Left cardiac atrium (tissue), 4 donors: ENCODE results near the gene SH3PXD2A. TPM values are rescaled to one million over a fixed set of nuclear protein-coding genes. Genes with fewer than 3 reads are reported as not detected.
A peak's percentile ranks its signal among the peaks of the same experiment; 100 is the strongest.

Experiments
- ATAC-seq, 2 donors: fragments of 200-7000 bp; cut with Tn5 transposase; one replicate each; pipeline ENCODE4 v1.9.1; 2020; ENCODE audit warnings: mild to moderate bottlenecking in 2 of 2, moderate library complexity in 2 of 2
- DNase-seq: peaks from one replicate; pipeline ENCODE4 v3.0.0-alpha.2; 2020
- intact Hi-C, 2 donors: fragments of 100-400 bp; cut with DNase I; formaldehyde crosslinking; loops; one replicate each; pipeline versions ENCODE4 v1.14.1 to v1.15.1; 2022 to 2023
- total RNA-seq, 2 donors: library from RNA; stranded (reverse); fragmentation: NEBNext Ultra II Directional; extraction: Animal tissue kit (Norgen Biotek cat#: 25700); gene quantifications; one replicate each; pipeline ENCODE4 v1.2.1, GENCODE V29; 2021
- donor health status: DM: no; HTN: yes; CAD: no.
- donor health status: DM: no; HTN: yes; CAD: no; lungs with severe emphysema.
- donor health status: DM: yes; HTN: yes; CAD: no.
- donor health status: Dilated cardiomyopathy.

SH3PXD2A gene
- total RNA-seq, 2 donors from 2014 or later: 24.6 to 27.7 TPM

DNA sequence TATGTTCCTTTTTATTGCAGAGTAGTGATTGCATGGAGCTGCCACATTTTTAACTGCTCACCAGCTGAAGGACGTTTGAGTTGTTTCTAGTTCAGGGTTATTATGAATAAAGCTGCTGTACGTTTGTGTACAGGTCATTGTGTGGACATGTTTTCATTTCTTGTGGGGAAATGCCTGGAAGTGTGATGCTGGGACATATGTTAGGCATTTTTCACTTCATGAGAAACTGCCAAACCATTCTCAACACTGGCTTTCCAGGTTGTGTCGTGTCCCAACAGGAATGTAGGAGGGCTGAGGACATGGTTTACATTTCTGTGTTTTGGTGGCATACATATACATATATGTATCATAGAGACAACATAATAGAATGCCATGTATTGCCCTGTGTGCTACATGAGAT, 288.8 kb downstream of the SH3PXD2A start:
- ATAC-seq: no peak
- intact Hi-C loops: no loop called here
- no peak for DNase-seq

DNA sequence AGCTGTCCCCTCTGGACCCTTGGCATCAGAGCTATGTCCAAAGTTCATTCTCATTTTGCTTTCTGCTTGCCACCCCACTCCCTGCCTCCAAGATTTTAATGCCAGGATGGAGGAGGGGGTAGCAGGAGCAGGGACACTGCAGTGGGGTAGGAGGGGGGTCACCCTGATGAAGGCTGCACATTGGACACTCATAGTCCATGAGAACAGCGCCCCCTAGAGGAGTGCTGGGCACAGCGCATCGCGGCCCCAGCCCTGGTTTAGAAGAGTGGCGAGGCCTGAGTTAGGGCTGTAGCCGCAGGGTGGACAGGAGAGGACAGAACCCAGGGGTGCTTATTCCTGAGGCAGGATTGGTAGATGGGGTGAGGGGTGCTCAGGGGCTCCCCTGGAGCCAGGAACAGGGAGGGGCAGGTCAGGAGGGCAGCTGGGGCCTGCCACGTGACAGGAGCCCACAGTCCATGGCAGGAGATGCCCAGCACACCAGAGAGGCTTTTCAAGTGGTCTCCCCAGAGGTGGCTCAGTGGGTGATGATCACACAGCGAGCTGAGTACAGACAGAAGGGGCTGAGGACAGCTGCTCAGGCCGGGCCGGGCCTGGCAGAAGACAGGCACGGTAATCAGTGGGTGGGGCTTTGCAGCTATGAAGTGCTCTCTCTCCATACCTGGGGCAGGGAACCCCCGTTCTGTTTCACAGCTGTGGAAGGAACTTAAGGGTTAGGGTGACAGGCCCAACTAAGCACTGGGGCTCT, 290.4 kb downstream of the SH3PXD2A start:
- intact Hi-C loops: no loop called here
- peak in 1 of 2 donors; percentile 20 for ATAC-seq
- no peak for DNase-seq

DNA sequence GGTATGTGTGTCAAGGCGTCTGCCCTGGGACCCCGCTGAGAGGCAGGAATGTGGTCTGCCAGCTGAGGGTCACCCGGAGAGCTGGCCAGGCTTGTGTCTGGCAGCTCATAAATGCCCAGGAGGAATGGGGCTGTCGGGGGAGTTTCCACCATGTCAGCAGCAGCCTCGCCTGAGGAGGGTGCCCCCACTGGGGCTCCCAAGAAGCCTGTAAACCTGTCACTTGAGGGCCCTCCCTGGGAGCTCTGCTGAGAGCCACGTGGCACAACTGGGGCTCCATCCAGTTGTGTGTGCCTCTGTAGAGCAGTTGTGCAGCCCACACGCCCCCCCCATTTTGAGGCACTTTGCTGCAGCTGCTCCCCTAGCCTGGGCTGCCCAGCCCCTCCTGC, 291.3 kb downstream of the SH3PXD2A start:
- intact Hi-C loops: no loop called here
- ATAC-seq (peak in 1 of 2 donors; percentile 23), DNase-seq (no peak)

DNA sequence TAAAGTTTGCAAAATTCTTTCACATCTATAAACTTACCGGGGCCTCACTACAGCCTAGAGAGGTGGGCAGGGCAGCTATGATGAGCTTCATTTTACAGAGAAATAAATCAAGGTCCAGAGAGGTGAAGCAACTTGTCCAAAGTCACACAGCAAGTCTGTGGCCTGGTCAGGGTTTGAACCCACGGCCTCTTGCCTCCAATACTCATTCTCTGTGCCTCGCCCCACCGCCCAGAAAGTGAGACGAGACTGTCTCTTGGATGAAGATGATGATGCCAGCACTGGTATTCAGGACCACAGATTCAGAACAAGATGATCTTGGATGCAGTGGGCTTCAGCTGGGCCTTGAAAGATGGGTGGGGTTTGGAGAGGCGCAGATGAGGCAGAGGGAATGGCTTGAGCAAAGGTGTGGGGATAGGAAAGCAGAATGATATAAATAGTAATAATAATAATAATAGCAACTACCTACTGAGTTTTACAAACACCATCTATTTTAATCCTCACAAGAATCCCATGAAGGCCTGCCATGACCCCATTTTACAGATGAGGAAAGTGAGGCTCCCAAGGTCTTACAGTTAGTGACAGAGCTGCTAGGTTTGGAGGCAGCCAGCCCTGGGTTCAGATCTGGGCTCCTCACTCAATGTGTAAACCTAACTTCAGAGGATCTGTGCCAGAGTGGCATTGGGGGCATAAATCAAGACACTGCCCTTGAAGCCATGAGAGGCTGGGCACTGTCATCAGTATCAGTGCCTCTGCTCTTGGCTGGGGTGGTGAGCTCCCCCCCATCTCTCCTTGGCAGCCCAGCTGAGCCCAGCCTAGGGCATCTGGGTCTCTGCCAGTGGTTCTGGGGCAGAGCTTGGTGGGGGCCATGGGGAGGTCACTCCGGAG, 291.9 kb downstream of the SH3PXD2A start:
- no peak for ATAC-seq
- intact Hi-C loops: no loop called here
- no peak for DNase-seq

DNA sequence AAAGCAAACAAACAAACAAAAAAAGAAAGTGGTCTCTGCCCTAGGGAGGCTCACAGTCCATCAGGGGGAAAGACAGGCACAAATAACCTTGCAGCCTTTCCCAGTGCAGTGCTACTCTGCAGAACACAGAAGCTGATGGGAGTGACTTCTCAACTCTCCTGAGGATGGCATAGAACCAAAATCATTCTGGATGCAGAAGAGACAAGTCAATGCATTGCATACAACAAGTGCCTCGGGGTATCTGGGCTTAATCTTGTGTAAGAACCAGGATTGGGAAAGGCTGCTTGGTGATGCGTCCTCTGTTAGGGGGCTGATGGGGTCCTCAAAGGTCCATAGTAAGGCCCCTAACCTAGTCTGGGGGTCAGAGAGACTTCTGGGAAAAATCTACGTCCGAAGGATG, 293.0 kb downstream of the SH3PXD2A start:
- intact Hi-C loops: no loop called here
- no peak for DNase-seq
- no peak for ATAC-seq

DNA sequence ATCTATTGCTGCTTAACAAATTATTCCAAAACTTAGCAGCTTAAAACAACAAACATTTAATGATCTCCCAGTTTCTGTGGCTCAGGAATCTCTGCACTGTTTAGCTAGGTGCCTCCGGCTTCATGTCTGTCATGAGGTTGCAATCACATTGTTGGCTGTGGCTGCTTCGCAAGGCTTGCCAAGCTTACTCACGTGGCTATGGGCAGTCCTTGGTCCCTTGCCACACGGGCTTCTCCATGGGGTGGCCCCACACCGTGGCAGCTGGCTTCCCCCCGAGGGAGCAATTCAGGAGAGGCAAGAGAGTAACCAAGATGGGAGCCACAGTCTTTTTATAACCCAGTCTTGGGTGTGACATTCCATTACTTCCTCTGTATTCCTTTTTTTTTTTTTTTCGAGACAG, 294.5 kb downstream of the SH3PXD2A start:
- no peak for ATAC-seq
- no peak for DNase-seq
- intact Hi-C loops: no loop called here

DNA sequence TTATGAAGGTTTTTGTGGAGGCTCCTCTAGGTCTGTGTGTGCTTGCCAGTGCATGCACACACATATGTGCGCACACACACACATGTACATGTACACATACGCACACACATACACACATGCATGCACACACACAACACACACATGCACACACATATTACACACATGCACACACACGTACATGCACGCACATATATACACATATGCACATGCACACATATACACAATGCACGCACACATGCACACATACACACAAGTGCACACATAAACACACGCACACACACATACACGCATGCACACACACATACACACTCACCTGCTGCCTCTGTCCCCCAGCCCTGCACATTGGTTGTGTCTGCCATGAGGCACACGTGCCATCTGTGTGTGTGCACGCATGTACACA, 295.6 kb downstream of the SH3PXD2A start:
- ATAC-seq: no peak
- no peak for DNase-seq
- intact Hi-C loops: no loop called here

DNA sequence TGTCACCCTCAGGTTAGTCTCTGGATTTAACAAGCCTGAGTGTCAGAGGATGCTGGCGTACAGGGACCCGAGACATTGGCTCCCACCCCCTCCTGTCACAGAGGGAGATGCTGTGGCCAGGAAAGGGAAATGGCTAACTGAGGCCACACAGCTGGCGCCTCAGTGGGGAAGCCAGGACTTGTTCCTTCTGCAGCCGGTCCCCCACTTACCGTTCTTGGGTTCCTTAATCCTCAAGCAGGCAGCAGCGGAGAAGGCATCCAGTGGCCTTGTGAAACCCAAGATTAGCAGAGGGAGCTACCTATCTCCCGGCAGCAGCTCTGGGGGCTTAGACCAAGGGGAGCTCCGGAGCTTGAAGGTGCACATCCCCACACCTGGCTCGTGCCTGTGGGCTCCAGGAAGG, 296.5 kb downstream of the SH3PXD2A start:
- no peak for DNase-seq
- intact Hi-C loops: no loop called here
- ATAC-seq: no peak

DNA sequence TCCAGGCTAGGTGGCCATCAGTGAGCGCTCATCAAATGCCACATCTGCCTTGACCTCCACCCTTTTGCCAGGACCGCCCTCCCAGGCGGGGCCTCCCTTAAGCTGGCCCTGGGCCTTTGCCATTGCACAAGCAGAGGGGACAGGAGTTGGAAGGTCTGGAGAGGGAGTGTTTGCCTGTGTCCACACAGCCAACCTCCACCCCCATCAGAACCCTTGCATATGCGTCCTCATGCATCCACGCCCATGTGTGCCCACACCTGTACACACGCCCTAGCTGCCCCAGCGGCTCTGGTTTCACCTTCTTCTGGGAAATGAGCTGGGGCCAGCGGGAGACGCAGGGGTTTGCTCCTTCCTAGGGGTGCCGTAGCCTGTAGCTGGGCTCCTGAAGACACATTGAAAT, 297.9 kb downstream of the SH3PXD2A start:
- ATAC-seq (no peak), DNase-seq (no peak)
- intact Hi-C loops: no loop called here

DNA sequence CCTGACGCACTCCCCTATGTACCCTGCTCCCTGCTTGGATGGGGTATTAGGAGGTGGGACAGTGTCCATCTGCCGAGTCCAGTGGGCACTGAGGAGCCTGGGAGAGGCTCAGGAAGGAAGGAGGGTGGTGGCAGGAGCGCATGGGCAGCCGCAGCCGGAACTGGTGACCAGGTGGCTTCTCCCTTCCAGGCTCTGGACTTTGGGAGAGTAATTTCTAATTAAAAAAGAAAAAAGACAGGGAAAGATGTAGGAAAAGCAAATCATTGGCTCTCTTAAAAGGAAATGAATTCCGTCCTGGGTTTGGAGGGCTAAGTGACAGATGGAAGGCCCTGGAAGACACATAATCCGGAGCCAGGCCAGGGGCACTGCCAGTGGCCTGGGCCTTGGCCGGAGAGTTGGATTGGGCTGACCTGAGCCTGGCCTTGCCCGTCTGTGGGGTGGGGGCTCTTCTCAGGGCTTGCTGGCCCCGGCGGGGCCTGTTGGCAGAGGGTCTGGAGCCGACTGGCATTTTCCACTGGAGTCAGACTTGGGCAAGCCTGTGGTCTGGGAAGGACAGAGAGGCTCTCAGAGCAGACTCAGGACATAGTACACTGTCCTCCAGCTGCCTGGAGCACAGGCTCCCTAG, 298.9 kb downstream of the SH3PXD2A start:
- DNase-seq: no peak
- no peak for ATAC-seq
- intact Hi-C loops: no loop called here

DNA sequence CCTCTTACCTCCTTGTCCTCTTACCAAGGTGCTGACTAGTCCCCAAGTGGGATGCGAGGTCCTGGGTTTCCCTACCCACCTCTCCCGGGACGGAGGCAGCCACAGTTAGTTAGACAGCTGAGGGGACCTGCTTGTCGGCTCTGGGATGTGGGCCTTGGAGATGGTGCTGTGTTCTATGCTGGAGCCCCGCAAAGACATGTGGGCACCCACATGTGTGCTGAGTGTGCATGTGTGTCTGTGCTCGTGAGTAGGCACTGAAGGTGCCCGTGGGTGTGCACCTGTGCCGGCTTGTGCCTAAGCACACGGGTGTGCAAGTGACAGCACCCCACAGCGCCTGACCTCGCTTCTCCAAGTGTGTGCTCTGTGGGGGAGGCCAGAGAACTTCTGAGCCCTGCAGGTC, 299.7 kb downstream of the SH3PXD2A start:
- DNase-seq (no peak), ATAC-seq (no peak)
- intact Hi-C loops: no loop called here

DNA sequence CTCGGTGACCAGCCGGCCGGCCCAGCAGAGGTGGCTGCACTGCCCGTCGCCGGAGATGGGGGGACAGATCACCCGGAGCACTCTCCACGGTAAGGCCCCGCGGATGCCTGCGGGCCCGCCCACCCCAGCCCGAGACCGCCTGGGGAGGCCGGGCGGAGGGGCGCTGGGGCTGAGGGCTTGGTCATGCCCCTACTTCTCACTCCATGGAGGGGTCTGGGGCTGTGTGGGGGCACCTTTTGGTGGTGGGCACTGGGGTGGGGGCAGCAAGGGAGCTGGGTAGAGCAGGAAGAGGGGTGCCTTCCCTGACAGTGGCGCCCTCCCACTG, 300.1 kb downstream of the SH3PXD2A start:
- DNase-seq (no peak), ATAC-seq (no peak)
- intact Hi-C loops: no loop called here

DNA sequence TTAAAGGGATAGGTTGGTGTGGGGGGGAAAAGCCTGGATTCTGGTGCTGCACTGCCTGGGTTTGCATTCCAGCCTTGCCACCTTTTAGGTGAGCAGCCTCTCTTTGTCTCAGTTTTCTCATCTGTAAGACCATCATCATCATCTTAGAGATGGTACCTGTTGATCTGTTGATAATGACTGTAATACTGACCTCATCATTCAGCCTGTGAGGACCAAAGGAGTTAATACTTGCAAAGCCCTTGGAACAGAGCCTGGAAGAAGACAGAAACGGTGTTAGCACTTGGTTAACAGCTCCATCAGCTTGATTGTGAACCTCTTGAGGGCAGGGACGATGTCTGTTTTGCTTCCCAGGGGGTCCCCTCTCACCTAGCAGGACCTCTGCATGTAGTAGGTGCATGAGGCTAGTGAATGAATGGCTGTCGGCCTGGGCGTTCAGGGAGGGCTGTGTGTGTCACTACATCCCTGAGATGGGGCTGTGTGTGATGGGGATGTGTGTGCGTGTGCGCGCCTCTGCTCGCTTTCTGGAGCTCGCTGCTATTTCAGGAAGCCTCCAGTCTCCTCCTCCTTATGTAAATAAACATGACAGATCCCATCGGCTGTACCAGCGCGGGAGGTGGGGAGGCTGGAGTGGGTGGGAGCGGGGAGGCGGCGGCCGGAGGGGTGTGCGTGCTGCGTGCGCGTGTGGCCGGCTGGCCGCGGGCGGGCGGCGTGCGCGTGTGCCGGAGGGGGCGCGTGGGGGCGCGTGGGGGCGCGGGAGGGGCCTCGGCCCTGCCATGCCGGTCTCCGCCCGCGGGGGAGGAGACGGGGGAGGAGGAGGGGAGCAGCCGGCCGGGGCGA, 300.7 kb downstream of the SH3PXD2A start:
- ATAC-seq (peak; percentile 72 to 85), DNase-seq (peak; percentile 50)
- intact Hi-C loops: no loop called here

DNA sequence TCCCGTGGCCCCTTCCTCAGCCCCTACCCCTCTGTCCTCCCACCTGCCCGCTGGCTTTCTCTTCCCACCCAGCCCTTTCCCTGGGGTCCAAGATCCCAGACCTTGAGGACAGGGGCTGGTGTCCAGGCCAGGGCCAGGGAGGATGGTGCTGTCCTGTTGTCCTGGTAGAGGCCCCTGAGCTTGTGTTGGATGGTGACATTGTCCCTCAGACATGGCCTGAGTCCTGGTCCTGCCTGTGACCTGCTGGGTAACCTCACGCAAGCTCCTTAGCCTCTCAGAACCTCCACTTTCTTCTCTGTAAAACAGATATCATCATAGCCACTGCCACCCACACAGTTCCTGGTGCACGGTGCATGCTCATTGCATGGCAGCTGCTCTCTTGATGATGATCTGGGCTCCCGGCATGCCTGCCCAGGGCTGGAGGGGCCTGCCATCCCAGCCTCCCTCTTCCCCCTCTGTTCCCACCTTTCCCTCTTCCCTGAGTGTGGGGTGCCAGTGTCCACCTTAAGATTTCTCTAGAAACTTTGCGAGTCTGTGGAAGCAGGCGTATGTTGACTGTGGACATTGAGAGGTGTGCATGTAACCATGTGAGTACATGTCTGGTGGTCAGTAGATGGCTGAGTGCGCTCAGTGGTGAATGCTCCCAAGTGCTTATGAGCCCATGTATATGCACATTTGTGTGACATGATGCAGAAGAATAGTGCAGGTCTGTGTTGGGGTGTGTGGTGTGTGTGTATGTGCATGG, 301.5 kb downstream of the SH3PXD2A start:
- ATAC-seq (no peak), DNase-seq (no peak)
- intact Hi-C loops: no loop called here

DNA sequence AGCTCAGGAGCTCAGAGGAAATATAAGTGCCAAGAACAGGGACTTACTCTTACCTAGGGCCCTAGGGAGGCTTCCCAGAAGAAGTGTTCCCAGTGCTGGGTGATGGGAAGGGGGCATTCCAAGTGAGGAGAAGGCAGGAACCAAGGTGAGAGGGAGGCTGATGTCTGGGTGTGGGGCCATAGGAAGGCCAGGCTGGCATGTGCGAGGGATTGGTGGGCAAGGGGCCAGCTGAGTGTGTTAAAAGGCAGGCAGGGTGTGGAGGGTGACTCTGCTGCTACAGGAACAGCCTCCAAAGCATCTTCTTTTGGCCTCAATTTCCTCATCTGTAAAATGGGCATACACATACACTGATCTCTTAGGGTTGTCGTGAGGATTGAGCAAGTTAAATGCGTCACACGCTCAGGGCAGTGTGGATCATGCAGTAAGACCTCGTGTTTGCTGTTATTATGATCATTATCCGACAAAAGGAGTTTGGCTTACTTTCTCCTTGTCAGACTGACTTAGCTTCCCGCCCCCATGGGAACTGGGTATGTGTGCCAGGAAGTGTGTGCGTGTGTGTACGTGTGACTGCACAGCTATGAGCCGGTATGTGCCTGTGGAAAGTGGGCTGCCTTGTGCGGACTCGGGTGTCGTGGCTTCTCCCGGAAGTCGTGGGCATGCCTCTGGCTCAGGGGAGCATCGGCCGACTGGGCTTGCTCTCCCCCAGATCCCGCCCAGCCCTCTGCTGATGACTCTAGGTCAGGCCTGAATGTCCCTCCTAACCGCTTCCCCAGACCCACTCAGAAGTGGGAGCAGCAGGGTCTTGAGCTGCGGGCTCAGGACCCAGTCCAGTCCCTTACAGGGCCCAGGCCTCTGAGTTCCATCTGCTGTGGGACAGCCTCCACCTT, 302.3 kb downstream of the SH3PXD2A start:
- no peak for ATAC-seq
- no peak for DNase-seq
- intact Hi-C loops: no loop called here

DNA sequence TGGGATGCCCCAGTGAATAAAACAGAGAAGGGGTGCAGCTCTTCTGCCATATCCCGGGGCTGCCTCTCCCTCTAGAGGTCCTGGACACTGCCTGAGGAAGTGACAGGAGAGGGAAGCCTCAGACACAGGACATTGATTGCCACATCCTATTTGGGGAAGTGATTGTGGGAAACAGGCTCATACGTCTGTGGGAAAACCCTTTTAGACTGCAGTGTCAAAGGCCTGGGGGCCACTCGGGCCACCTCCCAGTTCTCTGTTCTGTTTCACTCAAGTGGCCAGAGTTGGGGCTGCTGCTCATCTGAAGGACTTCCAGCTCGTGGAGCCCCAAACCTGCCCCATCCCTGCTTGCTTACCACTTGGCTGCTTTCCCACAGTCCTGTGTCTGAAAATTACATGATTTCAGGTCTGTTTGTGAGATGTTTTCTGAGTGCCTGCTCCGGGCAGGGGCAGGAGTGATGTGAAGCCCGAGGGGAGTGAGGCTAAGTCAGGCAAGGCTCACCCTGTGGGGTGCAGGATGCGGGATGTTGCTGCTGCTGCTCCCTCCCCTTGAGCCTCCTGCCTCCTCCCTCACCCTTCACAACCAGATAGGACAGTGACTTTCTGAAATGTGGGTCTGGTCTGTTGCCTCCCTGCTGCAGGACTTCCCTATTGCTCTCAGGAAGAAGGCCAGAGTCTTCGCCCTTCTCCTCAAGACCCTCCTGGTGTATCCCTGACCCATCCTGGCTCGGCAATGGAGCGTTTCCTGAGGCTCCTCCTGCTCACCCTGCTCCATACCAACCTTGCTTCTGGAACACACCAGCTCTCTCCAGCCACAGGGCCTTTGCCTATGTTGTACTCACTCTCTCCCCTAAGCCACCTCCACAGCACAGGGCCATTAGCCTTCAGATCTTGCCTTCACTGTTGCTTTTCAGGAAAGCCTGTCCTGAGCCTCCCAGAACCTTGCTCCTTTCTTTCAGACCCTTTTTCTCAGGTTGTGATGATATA, 303.5 kb downstream of the SH3PXD2A start:
- no peak for DNase-seq
- intact Hi-C loops: no loop called here
- ATAC-seq: peak in 1 of 2 donors; percentile 14

DNA sequence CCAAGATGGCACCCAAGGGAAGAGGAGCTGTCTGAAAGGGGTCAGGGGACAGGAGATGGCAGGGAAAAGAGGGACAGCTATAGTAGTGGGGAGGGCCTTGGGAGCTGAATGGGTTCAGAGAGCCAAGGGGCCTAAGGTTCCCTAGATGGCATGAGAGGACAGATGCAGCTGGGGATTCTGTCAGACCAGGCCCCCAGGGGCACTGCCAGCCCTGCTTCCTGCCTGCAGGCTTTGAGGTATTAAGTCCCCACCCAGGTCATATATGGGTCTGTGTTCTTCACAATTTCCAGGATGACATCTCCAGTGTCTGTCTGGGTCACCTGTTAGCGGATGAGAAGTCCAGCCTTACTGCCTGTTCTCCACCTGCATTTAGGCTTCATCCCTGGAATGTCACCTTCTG, 305.1 kb downstream of the SH3PXD2A start:
- no peak for DNase-seq
- ATAC-seq: no peak
- intact Hi-C loops: no loop called here
